ENCODE results near the gene KRTAP2-4. TPM values are rescaled to one million over a fixed set of nuclear protein-coding genes. Genes with fewer than 3 reads are reported as not detected.

KRTAP2-4 gene
- total and polyA plus RNA-seq, 2 of the 4 experiments (the other 2 are of a cell fraction), result not detected

- TF ChIP-seq SMC3 (IDR thresholded peaks at IDR 0.05; ENCODE audit: low read depth, low read length), result no peak
Measured at GRCh38 chr17:41071606-41072360, 6.1 kb upstream of the KRTAP2-4 start (continued).

- Histone ChIP-seq H2BK120ac (ENCODE audit: low read depth, low read length) (peak overlapping the region; percentile 40), H3K36me3 (ENCODE audit: control insufficient read depth, insufficient read depth, low read length) (no peaks in the 10 kb centered on the region), H2BK5ac (ENCODE audit: low read depth, low read length, poor library complexity, severe bottlenecking) (no peak overlapping the region), H3K56ac (ENCODE audit: extremely low read depth, insufficient read depth, low read length) (no peak overlapping the region), H2AFZ (replicated peaks; ENCODE audit: low read length, poor library complexity) (no peak overlapping the region), H3K9me3 (ENCODE audit: control insufficient read depth, insufficient read depth, low read length) (no peaks in the 10 kb centered on the region), H3K4me1 (ENCODE audit: control insufficient read depth, insufficient read depth, low read length) (peaks cover 4% of the 10 kb centered on the region; the same call in 1 of the 2 replicates), H3K4ac (ENCODE audit: low read depth, low read length) (peak overlapping the region; percentile 65), H3K18ac (ENCODE audit: low read depth, low read length) (peak overlapping the region; percentile 33; the same call in 1 of the 2 replicates), H4K8ac (ENCODE audit: low read depth in 2 of 2, low read length in 2 of 2) (no peak overlapping the region), H4K91ac (ENCODE audit: insufficient read depth, low read depth, low read length) (peak overlapping the region; percentile 61; the same call in 1 of the 2 replicates), H3K14ac (replicated peaks; ENCODE audit: low read depth, low read length) (0 out of 2 replicates have a peak overlapping the region, but pooled peaks have one; percentile 24), H4K20me1 (ENCODE audit: insufficient read depth, low read length) (no peaks in the 10 kb centered on the region), H3K4me3 (ENCODE audit: insufficient read depth, low read depth, low read length) (no peak overlapping the region), H4K5ac (ENCODE audit: low read depth, low read length) (no peak overlapping the region), H2AK5ac (ENCODE audit: low read depth, low read length) (peak overlapping the region; percentile 83; the same call in 1 of the 2 replicates), H3K9ac (ENCODE audit: low read depth, low read length) (no peak overlapping the region), H3K9me1 (ENCODE audit: insufficient read depth, low read length) (peaks cover 7% of the 10 kb centered on the region), H2AK9ac (replicated peaks; ENCODE audit: low read depth, low read length, poor library complexity) (no peak overlapping the region), H3K4me2 (ENCODE audit: low read depth, low read length) (no peak overlapping the region), H3K23ac (ENCODE audit: low read depth, low read length) (no peak overlapping the region), H3K79me1 (ENCODE audit: low read depth in 1 of 2, low read length in 2 of 2) (no peaks in the 10 kb centered on the region), H3K27ac (ENCODE audit: insufficient read depth, low read length) (no peak overlapping the region), H2BK15ac (ENCODE audit: low read depth, low read length) (peak overlapping the region; percentile 25; the same call in 2 of the 3 replicates), H2BK20ac (ENCODE audit: low read depth, low read length) (peak overlapping the region; percentile 93), H3K27me3 (ENCODE audit: control insufficient read depth, insufficient read depth, low read length) (no peaks in the 10 kb centered on the region)
- DNase-seq (no peak), ATAC-seq (ENCODE audit: low read depth) (no peak)
- in situ Hi-C loops (cut with MboI; ENCODE audit: low sequenced_read_pairs) (no loop called here), intact Hi-C loops (cut with micrococcal nuclease) (no loop called here), dilution Hi-C loops (cut with HindIII; ENCODE audit: low sequenced_read_pairs, unreplicated experiment) (no loop called here)
- no TSS peak for BruUV-seq (replicated peaks)
- WGBS, 2 experiments (ENCODE audit: extremely low coverage in 2 of 2, insufficient read length in 1 of 2), result no CpG with 5 or more reads among the region's 3 CpGs
- ChIA-PET POLR2A (ENCODE audit: unreplicated experiment) (no interaction called here), CTCF (no interaction called here)
- TF ChIP-seq USF2 (IDR thresholded peaks at IDR 0.05; ENCODE audit: low read depth, low read length), result no peak
- no peak for TF ChIP-seq NFE2L2 (IDR thresholded peaks at IDR 0.05; ENCODE audit: low read depth, low read length)
- no peak for TF ChIP-seq CEBPB (IDR thresholded peaks at IDR 0.05; ENCODE audit: low read depth, low read length)
- no peak for TF ChIP-seq POLR2A (IDR thresholded peaks at IDR 0.05; ENCODE audit: low read depth, low read length)
- TF ChIP-seq MAZ (IDR thresholded peaks at IDR 0.05; ENCODE audit: borderline replicate concordance, low read depth, low read length), result no peak
- no peak for TF ChIP-seq RAD21 (IDR thresholded peaks at IDR 0.05; ENCODE audit: low read length)
- no peak for TF ChIP-seq FOS (IDR thresholded peaks at IDR 0.05; ENCODE audit: low read depth, low read length)
- no peak for TF ChIP-seq BHLHE40 (IDR thresholded peaks at IDR 0.05; ENCODE audit: low read depth, low read length)
- TF ChIP-seq ELK1 (IDR thresholded peaks at IDR 0.05; ENCODE audit: borderline replicate concordance, low read depth, low read length), result no peak
- TF ChIP-seq MXI1 (IDR thresholded peaks at IDR 0.05; ENCODE audit: borderline replicate concordance, low read depth, low read length), result no peak
- TF ChIP-seq CTCF (conservative IDR thresholded peaks at IDR 0.05; ENCODE audit: low read depth, low read length), result no peak
- TF ChIP-seq RFX5 (IDR thresholded peaks at IDR 0.05; ENCODE audit: low read depth, low read length), result no peak
- TF ChIP-seq SMC3 (IDR thresholded peaks at IDR 0.05; ENCODE audit: low read depth, low read length), result no peak
Measured at GRCh38 chr17:41069031-41069430, 3.4 kb upstream of the KRTAP2-4 start.

All from IMR-90 (cell line).